Measurements from ENCODE around the gene SLC22A17.
"Not testable (repeated sequence)": the region's sequence is repeated elsewhere in the genome, so short reads cannot be mapped to it uniquely, and the experiment has no call there.

SLC22A17 gene

GRCh38 chr14:23396126-23396525 is 43.4 kb upstream of the SLC22A17 start:
- no peak overlapping the region for H3K4me3 ChIP-seq (ENCODE audit: low read length)
- TF ChIP-seq CTCF (conservative IDR thresholded peaks at IDR 0.05; ENCODE audit: low read length), result no peak
- no peak for DNase-seq (ENCODE audit: low read depth)

GRCh38 chr14:23392613-23393012 is 39.9 kb upstream of the SLC22A17 start:
- H3K4me3 ChIP-seq (ENCODE audit: low read length), result no peak overlapping the region
- TF ChIP-seq CTCF (conservative IDR thresholded peaks at IDR 0.05; ENCODE audit: low read length), result no peak
- no peak for DNase-seq (ENCODE audit: low read depth)

- H3K4me3 ChIP-seq (ENCODE audit: low read length); DNase-seq (ENCODE audit: low read depth): not testable (repeated sequence)
Observed at GRCh38 chr14:23389871-23390270, 37.2 kb upstream of the SLC22A17 start.

GRCh38 chr14:23389396-23389795 is 36.7 kb upstream of the SLC22A17 start:
- no peak for DNase-seq (ENCODE audit: low read depth)
- no peak for TF ChIP-seq CTCF (conservative IDR thresholded peaks at IDR 0.05; ENCODE audit: low read length)
- H3K4me3 ChIP-seq (ENCODE audit: low read length), result no peak overlapping the region

- TF ChIP-seq CTCF (conservative IDR thresholded peaks at IDR 0.05; ENCODE audit: low read length), result no peak
- no peak for DNase-seq (ENCODE audit: low read depth)
- no peak overlapping the region for H3K4me3 ChIP-seq (ENCODE audit: low read length)
Observed at GRCh38 chr14:23388996-23389395, 36.3 kb upstream of the SLC22A17 start.

- H3K4me3 ChIP-seq (ENCODE audit: low read length), result no peak overlapping the region
- DNase-seq (ENCODE audit: low read depth), result no peak
- TF ChIP-seq CTCF (conservative IDR thresholded peaks at IDR 0.05; ENCODE audit: low read length), result no peak
Observed at GRCh38 chr14:23387916-23388882, 35.5 kb upstream of the SLC22A17 start.

DNA sequence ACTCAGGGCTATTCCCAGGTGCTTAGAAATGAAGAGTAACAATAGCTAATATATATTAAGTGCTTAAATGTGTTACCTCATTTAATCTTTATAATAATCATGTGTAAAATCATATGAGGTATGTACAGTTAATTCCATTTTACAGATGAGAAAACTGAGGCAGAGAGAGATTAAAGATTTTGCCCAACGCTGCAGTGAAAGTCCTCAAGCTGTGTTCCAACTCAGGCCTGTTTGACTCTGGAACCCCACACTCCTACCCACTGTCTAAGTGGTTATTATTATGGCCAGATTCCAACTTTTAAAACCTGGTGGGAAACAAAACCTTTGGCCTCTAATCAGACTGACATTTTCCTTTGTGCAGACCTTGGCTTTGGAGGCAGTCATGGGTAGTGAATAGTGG is 34.3 kb upstream of the SLC22A17 start:
- no peak for DNase-seq (ENCODE audit: low read depth)
- TF ChIP-seq CTCF (conservative IDR thresholded peaks at IDR 0.05; ENCODE audit: low read length), result no peak
- no peak overlapping the region for H3K4me3 ChIP-seq (ENCODE audit: low read length)

DNA sequence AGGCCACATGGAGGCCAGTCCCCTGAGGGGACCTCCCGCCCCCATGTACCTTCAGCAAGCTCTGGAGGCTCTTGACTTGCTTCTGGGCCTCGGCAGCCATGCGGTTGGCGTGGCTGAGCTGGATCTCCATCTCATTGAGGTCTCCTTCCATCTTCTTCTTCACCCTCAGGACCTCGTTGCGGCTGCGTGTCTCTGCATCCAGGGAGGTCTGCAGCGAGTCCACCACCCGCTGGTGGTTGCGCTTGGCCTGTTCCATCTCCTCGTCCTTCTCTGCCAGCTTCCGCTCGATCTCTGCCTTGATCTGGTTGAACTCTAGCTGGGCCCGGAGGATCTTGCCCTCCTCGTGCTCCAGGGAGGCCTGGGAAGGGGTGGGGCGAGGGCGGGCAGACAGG is 33.6 kb upstream of the SLC22A17 start:
- not testable (repeated sequence) for H3K4me3 ChIP-seq (ENCODE audit: low read length); DNase-seq (ENCODE audit: low read depth)

Data from AG10803 (cell line).